H1 (cell line): ENCODE results near the gene PPP1R1C. TPM values are rescaled to one million over a fixed set of nuclear protein-coding genes. Genes with fewer than 3 reads are reported as not detected.

Experiments
- CHD7 ChIP-seq: fragments of 300-600 bp; sonication (generic); IDR thresholded peaks from 2 replicates; pipeline ENCODE4 v1.7.1; 2012; ENCODE audit warnings: low read length, moderate library complexity, mild to moderate bottlenecking, inconsistent platforms; ENCODE audit not compliant: insufficient replicate concordance
- polyA plus RNA-seq, 7 experiments: library from polyadenylated mRNA; depleted of rRNA in 3 of 7; stranded (reverse) in 5 of 7; unstranded in 2 of 7; fragments of >200 nt in 5 of 7; fragments of 200-250 nt in 2 of 7; gene quantifications; 1 replicate in 5 of 7; 2 replicates in 1 of 7; 4 replicates in 1 of 7; pipeline versions ENCODE4 v1.2.1 to v1.2.3, GENCODE V29; 2011 to 2013; ENCODE audit warnings: missing spikeins in 2 of 7, mixed read lengths in 2 of 7
- total RNA-seq: library from RNA; stranded (reverse); fragmentation: NEBNext Ultra II Directional; extraction: Animal tissue kit (Norgen Biotek cat#: 25700); gene quantifications from 2 replicates; pipeline ENCODE4 v1.2.1, GENCODE V29; 2021

PPP1R1C gene
- total and polyA plus RNA-seq, 2 of the 8 experiments (the other 6 are each of a cell fraction or from before 2014, with no cell fraction given): 1.3 to 5.3 TPM

- no peak for TF ChIP-seq CHD7
- TF ChIP-seq, all 59 proteins: peak for 2
Observed at GRCh38 chr2:182077448-182078142, 91.9 kb downstream of the PPP1R1C start (continued).
